ENCODE data around the gene INVS.
"Not testable (repeated sequence)": the region's sequence is repeated elsewhere in the genome, so short reads cannot be mapped to it uniquely, and the experiment has no call there.

The INVS gene

DNA sequence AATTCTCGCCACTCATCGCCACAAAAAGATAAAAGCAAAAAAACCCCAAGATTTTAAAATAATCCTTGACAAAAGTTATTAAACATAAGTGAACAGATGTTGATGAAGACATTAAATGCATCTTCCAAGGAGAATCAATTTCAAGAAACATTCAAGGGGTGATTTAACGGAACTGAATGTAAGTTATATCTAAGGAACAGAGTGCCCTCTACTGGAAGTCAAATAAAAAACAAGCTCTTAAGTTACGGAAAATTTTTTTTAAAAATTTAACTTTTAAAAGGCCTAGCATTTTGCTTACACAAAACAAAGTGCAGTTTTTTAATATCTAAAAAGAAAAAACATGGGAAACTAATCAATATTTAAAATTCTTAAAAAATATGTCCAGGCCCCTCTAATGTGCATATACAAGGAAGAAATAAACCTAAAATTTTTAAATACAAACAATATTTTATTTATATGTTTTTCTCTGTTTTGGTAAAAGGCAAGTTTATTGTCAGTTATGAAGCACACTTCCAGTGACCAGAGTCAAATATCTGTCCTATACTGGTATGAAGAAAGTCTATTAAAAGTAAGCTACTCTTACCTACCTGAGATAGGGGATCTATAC is 225.7 kb downstream of the INVS start:
- DNase-seq (ENCODE audit: low read depth), result peak; percentile 76

GRCh38 chr9:100338736-100339135 is 239.7 kb downstream of the INVS start:
- H3K4me3 ChIP-seq (replicated peaks; ENCODE audit: low read depth, low read length); DNase-seq (ENCODE audit: low read depth): not testable (repeated sequence)

More for the DNA sequence above, 225.7 kb downstream of the INVS start:
- peak; percentile 49 for TF ChIP-seq CTCF (IDR thresholded peaks at IDR 0.05; ENCODE audit: low read length, missing control alignments)
- H3K4me3 ChIP-seq (replicated peaks; ENCODE audit: low read depth, low read length), result no peak overlapping the region

DNA sequence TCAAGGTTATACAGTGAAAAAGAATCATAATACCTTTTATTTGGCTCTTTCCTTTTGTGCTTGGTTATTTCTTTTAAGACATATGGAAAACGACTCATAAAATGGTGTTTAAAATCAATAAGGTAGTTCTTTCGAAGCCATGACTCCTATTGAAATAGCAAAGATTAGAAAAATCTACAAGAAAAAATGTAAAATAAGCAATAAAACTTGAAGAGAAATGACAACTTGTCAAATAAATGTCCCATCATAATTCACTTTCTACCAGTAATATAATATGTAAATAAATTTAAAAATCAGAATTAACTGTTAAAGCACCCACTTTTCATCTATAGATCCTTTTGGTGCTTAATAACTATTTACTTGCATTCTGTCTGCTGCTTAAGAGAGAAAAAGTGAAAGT is 241.2 kb downstream of the INVS start:
- DNase-seq (ENCODE audit: low read depth), result no peak
- TF ChIP-seq CTCF (IDR thresholded peaks at IDR 0.05; ENCODE audit: low read length, missing control alignments), result no peak
- H3K4me3 ChIP-seq (replicated peaks; ENCODE audit: low read depth, low read length), result no peak overlapping the region

GRCh38 chr9:100341889-100342288 is 242.8 kb downstream of the INVS start:
- no peak for TF ChIP-seq CTCF (IDR thresholded peaks at IDR 0.05; ENCODE audit: low read length, missing control alignments)
- no peak for DNase-seq (ENCODE audit: low read depth)
- no peak overlapping the region for H3K4me3 ChIP-seq (replicated peaks; ENCODE audit: low read depth, low read length)

DNA sequence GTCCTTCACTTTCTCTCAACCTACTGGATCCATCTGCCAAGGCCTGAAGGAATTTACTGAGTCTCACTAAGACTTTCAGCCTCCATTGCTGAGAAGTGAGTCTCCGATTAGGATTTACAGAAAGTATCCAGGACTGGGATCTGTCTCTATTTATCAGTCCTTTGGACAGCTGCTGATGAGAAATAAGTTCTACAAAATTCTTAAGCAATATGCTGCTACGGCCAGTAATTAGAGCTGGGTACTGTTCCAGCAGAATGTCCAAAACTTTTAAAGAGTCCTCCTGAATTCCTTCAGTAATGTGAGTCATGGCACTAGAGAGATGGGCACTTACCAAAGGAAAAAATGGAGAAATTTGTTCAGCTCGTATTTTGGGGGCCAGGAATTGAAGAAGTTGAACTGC is 247.8 kb downstream of the INVS start:
- H3K4me3 ChIP-seq (replicated peaks; ENCODE audit: low read depth, low read length), result no peak overlapping the region
- no peak for TF ChIP-seq CTCF (IDR thresholded peaks at IDR 0.05; ENCODE audit: low read length, missing control alignments)
- peak; percentile 70 for DNase-seq (ENCODE audit: low read depth)

- DNase-seq (ENCODE audit: low read depth), result no peak
- H3K4me3 ChIP-seq (replicated peaks; ENCODE audit: low read depth, low read length), result no peak overlapping the region
- no peak for TF ChIP-seq CTCF (IDR thresholded peaks at IDR 0.05; ENCODE audit: low read length, missing control alignments)
Measured at GRCh38 chr9:100350188-100350587, 251.1 kb downstream of the INVS start.

Data from fibroblast of pulmonary artery (primary cell).